Left renal cortex interstitium (tissue), 4 donors: ENCODE results near the gene RTN3. TPM values are rescaled to one million over a fixed set of nuclear protein-coding genes. Genes with fewer than 3 reads are reported as not detected.
A peak's percentile ranks its signal among the peaks of the same experiment; 100 is the strongest.

Experiments used
- DNase-seq, 4 donors: peaks; one replicate each; pipeline ENCODE4 v3.0.0-alpha.2; 2013; ENCODE audit warnings: low read depth in 4 of 4, low spot score in 2 of 4, missing footprints in 1 of 4
- polyA plus RNA-seq, 4 donors: library from polyadenylated mRNA; unstranded; fragments of 120-200 nt; gene quantifications; one replicate each; pipeline ENCODE4 v1.2.1, GENCODE V29; 2013; ENCODE audit not compliant: insufficient read length in 4 of 4

Gene RTN3
- polyA plus RNA-seq, 4 donors = 154 to 172 (median 168) TPM

- no peak for DNase-seq
Observed at GRCh38 chr11:63736864-63737263, 55.6 kb downstream of the RTN3 start.

GRCh38 chr11:63737718-63738117 is 56.4 kb downstream of the RTN3 start:
- DNase-seq = no peak

- peak in 2 of 4 donors; percentile 48 to 64 for DNase-seq
Observed at GRCh38 chr11:63738720-63739360, 57.5 kb downstream of the RTN3 start.

- DNase-seq = no peak
Observed at GRCh38 chr11:63745304-63746170, 64.2 kb downstream of the RTN3 start.

GRCh38 chr11:63747011-63747410 is 65.7 kb downstream of the RTN3 start:
- no peak for DNase-seq

GRCh38 chr11:63749624-63750023 is 68.3 kb downstream of the RTN3 start:
- DNase-seq = no peak

- no peak for DNase-seq
Observed at GRCh38 chr11:63756919-63757761, 75.8 kb downstream of the RTN3 start.

GRCh38 chr11:63760487-63761079 is 79.3 kb downstream of the RTN3 start:
- no peak for DNase-seq

GRCh38 chr11:63761188-63761587 is 79.9 kb downstream of the RTN3 start:
- no peak for DNase-seq

- DNase-seq = no peak
Observed at GRCh38 chr11:63761931-63762653, 80.8 kb downstream of the RTN3 start.

- no peak for DNase-seq
Observed at GRCh38 chr11:63762654-63763495, 81.6 kb downstream of the RTN3 start.

- no peak for DNase-seq
Observed at GRCh38 chr11:63763496-63764339, 82.4 kb downstream of the RTN3 start.

- DNase-seq = no peak
Observed at GRCh38 chr11:63764340-63764678, 83.0 kb downstream of the RTN3 start.

- DNase-seq = no peak
Observed at GRCh38 chr11:63764679-63765647, 83.7 kb downstream of the RTN3 start.

- DNase-seq = no peak
Observed at GRCh38 chr11:63765688-63766241, 84.5 kb downstream of the RTN3 start.

GRCh38 chr11:63766531-63767235 is 85.4 kb downstream of the RTN3 start:
- DNase-seq = no peak

- DNase-seq = no peak
Observed at GRCh38 chr11:63767267-63767564, 85.9 kb downstream of the RTN3 start.
